Muscle of arm (tissue), 12 donors: Measurements from ENCODE around the gene ZNF385A. TPM values are rescaled to one million over a fixed set of nuclear protein-coding genes. Genes with fewer than 3 reads are reported as not detected.

ENCODE experiments used
- DNase-seq: peaks from one replicate; pipeline ENCODE4 v3.0.0-alpha.2; 2013
- polyA plus RNA-seq, 12 donors: library from polyadenylated mRNA; unstranded; fragments of 120-200 nt; gene quantifications; one replicate each; pipeline ENCODE4 v1.2.1, GENCODE V29; 2013; ENCODE audit not compliant: insufficient read length in 12 of 12

ZNF385A gene
- polyA plus RNA-seq, 12 donors, result 6.6 to 50.4 (median 20.6) TPM; not detected in 1

DNA sequence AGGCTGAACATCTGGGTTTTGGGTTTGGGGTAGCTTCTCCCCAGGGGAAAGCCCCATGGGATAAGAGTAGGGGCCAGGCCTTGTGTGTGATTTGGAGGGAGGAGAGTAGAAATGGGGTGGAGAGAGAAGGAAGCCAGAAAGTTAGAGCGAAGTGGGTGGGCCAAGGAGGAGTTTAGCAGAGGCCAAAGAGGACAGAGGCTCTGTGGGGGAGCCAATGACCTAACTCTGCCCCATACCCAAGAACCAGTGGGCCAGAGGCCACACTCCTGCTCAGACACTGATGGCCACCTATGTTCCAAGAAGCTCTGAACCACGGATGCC lies 9.3 kb downstream of the ZNF385A start:
- no peak for DNase-seq

GRCh38 chr12:54374562-54375258 lies 9.8 kb downstream of the ZNF385A start:
- DNase-seq, result no peak

DNA sequence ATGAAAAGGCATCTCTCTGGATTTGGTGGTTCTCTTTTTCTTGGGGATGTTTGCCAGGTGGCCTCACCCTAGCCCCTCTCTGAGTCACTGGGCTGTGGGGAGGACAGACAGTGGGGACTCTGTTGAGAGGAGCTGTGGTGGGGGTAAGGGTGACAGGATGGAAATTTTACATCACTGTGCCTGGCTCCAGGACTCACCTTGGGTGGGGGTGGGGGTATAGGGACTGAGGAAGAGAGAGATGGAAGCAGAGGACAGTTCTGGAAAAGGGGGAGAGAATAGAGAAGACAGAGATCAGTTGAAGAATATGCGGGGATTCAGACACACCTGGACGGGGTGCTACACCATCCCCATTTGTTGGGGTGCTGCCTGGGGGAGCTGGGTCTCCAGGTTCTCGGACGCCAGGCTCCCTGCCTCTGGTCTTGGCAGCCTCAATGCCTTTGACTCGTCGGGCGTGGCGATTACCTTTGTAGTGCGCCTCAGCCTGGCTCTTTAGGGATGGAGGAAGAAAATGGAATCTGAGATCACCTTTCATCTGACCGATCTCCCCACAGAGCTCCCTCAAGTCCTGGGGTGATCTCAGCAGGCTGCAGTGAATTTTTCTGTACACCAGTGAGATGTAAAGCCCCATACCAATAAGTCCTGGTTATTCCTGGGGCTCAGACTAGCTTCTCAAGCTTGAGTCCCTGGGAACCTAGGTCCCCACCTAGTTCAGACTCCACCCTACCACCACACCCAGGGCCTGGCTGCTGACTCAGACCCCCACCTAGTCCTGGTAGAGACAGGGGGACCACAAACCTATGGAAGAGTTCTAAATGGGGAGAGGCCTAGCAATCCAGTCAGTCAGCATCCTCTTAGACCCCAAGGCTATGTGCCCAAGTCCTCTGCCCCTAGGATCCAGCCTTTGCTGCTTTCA lies 10.6 kb downstream of the ZNF385A start:
- DNase-seq, result no peak

DNA sequence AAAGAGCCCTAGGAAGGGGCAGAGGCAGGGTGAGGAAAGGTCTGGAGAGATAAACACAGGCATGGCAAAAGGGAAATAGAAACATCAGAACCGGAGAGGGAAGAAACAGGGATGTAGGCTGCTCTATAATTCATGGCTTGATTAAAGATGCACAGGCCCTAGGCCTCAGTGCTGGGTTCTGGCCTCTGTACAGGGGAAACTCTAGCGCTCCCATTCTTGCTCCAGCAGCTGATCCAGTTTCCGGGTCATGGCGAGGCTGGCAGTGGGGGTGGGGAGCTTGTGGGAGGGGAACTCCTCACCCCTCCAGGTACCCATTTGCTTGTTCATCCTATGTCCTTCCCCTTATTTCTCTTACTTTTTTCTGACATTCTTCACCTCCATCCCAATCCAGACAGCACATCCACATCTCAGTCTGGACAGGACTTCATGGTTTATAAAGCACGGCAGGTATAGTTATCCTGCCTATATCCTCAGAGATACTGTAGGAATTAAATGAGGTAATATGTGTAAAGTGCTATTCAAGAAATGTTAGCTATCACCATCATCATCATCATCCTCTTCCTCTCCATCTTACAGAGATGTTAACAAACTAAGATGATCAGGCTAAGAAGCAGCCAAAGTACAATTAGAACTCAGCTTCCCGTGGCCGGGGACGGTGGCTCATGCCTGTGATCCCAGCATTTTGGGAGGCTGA lies 12.3 kb downstream of the ZNF385A start:
- no peak for DNase-seq

DNA sequence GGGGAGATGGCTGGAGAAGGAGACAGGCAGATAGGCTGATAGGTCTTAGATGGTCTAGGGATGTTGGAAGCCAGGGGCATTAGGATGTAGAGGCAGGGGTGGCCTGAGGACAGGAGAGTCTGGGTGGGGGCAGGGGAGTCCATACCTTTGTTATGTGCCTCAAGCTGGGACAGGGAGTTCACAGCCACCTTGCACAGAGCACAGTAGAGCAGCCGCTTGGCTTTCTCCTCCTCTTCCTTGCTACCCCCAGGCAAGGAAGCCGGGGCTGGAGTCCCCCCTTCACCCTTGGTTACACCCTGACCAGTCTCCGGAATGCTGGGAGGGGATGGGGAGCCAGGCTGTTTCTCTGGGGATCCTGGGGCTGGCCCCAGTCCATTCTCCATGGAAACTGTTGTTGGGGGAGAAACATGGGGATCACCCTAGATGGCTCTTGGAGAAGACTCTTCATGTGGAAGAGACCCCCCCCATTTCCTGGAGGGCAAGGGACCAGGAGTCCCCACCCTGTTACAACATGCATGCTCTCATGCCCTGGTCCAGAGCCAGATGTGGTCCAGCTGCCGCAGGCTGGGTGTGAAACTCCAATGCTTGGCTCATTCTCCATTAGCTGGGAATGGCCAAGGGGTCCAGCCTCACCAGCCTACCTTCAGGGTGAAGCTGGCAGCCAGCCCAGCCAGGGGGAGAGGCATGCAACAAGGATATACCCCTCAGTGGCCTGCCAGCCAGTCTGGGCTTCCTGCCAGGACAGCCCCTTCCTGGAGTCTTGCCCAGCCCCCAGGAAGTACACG lies 13.0 kb downstream of the ZNF385A start:
- no peak for DNase-seq

DNA sequence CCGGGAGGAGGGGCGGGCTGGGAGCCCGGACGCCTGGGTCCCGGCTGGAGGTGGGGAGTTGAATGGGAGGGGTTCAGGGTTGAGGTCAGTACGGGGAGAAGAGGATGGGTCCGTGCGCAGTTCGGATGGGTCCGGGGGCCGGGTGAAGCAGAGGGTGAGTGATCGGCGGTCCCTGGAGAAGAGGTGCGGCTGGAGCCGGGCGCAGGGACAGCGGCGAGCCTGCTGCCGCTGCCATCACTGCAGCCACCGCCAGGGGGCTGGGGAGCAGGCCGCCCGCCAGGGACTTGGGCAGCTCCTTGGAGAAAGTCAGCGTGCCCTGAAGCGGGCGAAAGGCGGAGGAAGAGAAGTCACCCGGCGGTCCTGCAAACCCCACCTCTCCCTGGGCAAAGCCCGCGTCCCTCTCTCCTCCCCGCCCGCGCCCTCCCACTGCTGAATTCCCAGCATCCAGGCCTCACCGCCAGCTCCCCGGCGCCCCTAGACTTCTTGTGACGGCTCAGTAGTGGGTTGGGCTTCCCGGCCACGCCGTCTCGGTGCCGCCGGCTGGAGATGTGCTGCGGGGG lies 14.3 kb downstream of the ZNF385A start:
- DNase-seq, result peak; percentile 80

GRCh38 chr12:54369597-54370131 lies 14.9 kb downstream of the ZNF385A start:
- no peak for DNase-seq

GRCh38 chr12:54368709-54369596 lies 15.6 kb downstream of the ZNF385A start:
- peak; percentile 97 for DNase-seq

DNA sequence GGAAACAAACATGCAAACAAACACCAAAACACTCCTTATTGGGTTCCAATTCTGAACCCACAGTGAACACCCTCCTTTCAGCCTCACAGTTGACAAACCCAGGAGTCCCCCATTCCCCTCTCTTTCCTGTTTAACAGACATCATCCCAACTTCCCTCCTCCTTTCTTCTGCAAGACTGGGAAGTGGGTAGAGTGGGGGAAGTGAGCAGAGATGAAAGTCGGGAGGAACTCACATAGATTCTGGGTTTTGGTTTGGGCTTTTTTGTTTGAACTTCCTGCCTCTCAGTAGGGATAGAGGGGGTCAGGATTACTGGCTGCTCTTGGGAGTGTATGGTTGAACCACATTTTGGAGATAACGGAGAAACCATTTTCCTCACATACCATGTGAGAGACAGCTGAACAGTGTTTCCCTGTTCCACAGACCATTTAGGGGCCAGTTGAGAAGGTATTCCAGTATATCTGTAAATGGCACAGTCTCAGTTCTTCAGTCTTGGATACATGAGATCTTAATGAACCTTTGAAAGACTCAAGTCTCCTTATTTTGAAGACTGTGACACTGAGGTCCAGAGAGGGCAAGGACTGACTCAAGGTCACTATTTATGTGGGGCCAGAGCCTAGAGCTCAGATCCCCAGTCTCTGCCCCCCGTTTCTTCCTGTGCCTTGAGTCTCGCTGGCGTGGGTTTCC lies 16.4 kb downstream of the ZNF385A start:
- DNase-seq, result no peak

DNA sequence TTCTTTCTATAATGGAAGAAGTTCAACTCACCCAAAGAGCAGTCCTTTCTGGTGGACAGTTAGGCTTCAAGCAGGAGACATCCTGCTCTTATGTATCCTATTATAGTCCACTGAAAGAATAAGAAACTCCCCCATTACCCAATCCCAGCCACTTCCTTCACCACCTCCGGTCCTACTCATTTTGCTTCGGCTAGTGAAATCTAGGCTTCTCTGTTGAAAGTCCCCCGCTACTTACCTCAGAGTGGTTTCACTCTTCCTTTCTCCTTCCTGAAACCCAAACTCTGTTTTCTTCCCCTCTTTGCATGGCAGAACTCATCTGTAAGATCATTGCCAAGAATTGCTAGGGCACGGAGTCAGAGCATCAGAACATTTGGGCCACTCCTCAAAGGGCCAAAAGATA lies 20.1 kb downstream of the ZNF385A start, which contains the start of gene GPR84:
Gene GPR84 (minus strand): TSS at position 74 of the 400 bp plus-strand sequence. CDS start 635 bp downstream, outside the sequence.
- DNase-seq, result no peak

- no peak for DNase-seq
Observed at GRCh38 chr12:54363618-54364017, 20.9 kb downstream of the ZNF385A start.

DNA sequence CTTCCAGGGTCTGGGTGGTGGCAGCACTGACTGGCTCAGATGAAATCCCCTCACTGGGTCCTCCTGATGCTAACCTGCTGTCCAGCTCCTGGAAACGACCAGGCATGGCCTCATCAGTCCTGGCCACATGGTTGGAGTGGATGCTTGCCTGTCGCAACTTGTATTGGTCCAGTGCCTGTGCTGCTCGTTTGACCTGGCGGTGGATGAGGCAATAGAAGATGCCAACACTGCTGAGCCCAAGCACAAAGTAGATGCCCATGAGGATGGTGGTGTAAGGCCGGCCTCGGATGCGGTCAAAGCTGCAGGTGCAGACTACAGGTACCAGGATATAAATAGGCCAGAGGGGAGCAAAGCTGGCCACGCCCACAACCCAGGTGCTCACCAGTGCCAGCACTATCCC lies 21.5 kb downstream of the ZNF385A start:
- no peak for DNase-seq

DNA sequence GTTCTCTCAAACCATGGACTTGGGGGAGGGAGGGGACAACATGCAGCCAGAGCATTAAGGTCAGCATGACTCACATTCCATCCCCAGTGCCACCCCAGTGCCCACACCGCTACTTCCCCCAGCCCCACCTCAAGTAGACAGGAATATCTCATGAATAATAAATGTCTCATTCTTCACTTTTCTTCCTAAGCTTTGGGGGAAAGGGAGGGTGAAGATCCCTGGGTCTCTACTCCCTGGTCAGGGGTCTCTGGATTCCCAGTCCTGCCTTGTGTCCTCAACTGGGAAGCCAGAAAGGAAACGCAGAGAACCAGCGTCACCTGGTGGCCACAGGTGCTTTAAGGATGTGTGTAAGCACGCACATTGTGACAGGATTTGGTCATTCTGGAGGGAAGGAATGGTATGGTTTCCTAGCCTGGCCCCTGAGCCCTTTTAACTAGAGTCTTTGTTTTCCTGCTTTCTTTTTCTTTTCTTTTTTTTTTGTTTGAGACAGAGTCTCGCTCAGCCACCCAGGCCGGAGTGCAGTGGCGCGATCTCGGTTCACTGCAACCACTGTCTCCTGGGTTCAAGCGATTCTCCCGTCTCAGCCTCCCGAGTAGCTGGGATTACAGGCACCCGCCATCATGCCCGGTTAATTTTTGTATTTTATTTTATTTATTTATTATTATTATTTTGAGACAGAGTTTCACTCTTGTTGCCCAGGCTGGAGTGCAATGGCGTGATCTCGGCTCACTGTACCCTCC lies 23.6 kb downstream of the ZNF385A start:
- DNase-seq, result peak; percentile 83

DNA sequence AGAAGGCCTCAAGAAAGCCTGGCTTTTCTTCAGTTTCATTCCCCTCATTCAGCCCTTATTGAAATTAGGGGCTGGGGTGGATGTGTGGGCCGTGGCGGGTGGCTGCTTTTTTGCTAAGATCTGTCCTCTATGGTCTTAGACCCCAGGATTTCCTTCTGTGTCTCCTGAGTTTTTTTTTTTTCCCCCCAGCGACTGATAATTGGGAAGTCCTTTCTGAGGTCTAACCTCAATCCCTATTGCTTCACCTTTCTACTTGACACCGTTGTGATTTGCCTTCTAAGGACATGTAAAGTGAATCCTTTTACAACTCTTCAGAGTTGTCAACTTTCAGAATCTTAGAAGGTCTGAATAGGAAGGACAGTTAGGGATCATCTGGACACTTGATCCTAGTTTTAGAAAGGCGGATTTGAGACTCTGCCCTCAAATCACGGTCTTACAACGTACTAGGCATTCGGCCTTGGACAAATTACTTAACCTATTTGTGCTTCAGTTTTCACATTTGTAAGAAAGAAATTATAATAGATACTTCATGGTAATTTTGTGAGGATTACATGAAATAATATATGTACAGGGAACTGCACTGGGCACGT lies 24.7 kb downstream of the ZNF385A start:
- DNase-seq, result no peak

- DNase-seq, result peak; percentile 99
Observed at GRCh38 chr12:54358945-54359761, 25.4 kb downstream of the ZNF385A start.

DNA sequence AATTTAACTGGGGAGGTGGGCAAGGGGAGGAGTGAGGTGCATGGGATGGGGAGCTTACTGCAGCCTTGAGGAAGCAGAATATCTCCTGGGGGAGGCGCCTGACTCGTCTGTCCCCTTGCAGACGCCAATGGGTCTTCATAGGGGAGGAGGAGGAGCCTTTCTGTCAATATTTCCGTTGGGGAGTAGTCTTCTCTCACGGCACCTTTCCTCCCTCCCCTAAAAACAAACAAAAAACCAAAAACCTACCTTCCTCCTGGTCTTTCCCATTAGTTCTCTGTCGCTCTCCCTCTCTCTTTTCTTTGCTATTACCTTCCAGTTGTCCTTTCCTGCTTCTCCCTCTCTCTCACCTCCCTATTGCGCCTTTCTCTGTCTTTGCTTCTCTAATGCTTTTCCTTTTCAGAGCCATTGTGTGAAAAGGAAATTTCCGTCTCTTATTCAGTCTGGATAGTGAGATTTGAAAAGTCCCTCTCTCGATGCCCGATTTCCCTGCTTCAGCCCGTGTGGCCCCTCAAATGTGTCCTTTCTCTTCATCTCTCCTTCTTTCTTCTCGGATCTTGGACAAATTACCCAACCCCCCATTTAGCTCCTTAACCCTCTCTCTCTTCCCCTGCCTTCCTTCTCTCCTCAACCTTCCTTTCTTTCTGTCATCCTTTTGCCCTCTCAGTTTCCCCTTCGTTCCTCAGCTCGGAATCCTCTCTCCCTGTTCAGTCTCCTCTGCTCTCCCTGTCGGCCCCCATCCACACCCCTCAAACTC lies 26.2 kb downstream of the ZNF385A start:
- no peak for DNase-seq
